ENCODE results near the gene ASXL2.
"Not testable (repeated sequence)": the region's sequence is repeated elsewhere in the genome, so short reads cannot be mapped to it uniquely, and the experiment has no call there.

The ASXL2 gene

GRCh38 chr2:25736899-25737515, 141.3 kb downstream of the ASXL2 start:
- DNase-seq (ENCODE audit: low read depth in 2 of 2): no peak

DNA sequence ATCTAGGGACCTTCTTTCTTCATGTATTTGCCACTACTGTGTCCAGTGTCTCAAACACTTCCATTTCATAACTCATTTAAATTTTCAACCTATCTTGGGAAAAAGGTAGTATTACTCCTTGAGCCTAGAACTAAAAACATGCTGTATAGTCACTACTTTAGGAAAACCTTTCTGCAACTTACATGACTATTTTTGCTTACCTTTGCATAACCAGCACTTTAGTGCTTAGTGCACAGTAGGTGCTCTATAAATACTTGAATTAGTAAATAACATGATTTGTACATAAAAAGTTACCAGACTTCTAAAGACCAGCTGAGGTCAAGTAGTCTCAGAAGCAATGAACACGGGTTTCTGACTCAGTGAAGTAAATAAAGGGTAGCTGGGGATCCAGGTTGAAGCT, 142.5 kb downstream of the ASXL2 start:
- DNase-seq (ENCODE audit: low read depth in 2 of 2): no peak

GRCh38 chr2:25728559-25728958, 149.7 kb downstream of the ASXL2 start:
- DNase-seq (ENCODE audit: low read depth in 2 of 2): no peak

GRCh38 chr2:25726522-25726921, 151.8 kb downstream of the ASXL2 start:
- no peak for DNase-seq (ENCODE audit: low read depth in 2 of 2)

DNA sequence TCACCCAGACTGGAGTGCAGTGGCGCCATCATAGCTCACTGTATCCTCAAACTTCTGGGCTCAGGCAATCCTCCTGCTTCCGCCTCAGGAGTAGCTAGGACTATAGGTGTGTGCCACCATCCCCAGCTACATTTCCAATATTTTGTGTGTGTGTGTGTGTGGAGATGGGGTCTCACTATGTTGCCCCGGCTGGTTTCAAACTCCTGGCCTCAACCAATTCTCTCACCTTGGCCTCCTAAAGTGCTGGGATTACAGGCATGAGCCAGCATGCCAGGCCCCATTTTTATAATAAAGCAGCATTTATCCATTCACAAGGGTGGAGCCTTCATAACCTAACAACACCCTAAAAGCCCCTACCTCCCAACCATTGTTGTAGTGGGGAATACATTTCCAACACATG, 152.4 kb downstream of the ASXL2 start:
- DNase-seq (ENCODE audit: low read depth in 2 of 2): no peak

DNA sequence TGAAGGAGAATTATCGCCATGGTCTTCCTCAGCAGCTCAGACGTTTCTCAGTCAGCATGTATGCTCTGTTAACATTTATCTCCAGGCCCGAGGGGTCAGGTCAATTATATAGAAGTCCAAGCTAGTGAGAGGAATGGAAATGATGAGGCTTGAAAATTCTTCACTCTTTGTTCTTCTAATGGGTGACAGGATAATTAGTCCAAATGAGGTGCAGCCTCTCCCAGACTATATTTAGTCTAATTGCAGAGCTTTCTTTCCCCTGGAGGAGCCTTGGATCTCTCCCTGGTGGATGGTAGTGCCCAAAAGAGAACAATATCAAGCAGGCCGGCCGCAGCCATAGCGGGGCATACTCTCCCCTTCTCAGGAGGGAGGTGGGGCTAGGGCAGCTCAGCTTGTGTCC, 153.5 kb downstream of the ASXL2 start:
- no peak for DNase-seq (ENCODE audit: low read depth in 2 of 2)

- no peak for DNase-seq (ENCODE audit: low read depth in 2 of 2)
These were observed 156.1 kb downstream of the ASXL2 start for GRCh38 chr2:25722224-25722623.

- DNase-seq (ENCODE audit: low read depth in 2 of 2): no peak
These were observed 157.7 kb downstream of the ASXL2 start for GRCh38 chr2:25720575-25720974.

- no peak for DNase-seq (ENCODE audit: low read depth in 2 of 2)
These were observed 163.5 kb downstream of the ASXL2 start for GRCh38 chr2:25714740-25715139.

GRCh38 chr2:25712455-25712854, 165.8 kb downstream of the ASXL2 start:
- DNase-seq (ENCODE audit: low read depth in 2 of 2): no peak

DNA sequence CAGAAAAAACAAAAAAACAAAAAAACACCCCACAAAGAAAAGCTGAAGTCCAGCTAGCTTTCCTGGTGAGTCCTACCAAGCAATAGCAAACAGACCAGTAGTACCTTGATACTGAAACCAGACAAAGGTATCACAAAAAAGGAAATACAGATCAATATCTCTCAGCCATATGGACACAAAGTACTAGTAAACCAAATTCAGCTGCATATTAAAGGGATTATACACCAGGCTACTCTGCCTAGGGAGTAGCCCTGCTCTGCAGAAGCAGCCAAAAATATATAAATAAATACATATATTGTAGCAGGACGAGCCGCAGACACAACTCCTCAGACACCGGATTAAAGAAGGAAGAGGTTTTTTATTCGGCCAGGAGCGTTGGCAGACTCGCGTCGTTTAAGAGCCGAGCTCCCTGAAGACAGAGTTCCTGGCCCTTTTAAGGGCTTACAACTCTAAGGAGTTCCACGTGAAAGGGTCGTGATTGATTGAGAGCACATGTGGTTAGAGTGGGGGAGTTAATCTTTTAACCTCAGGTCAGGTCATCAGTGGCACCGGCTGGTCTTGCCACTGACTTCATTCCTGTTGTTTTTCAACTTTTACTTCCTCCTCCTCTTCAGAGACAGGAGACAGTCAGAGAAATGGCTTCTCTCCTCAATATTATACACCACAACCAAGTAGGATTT, 166.5 kb downstream of the ASXL2 start:
- DNase-seq (ENCODE audit: low read depth in 2 of 2): no peak

- DNase-seq (ENCODE audit: low read depth in 2 of 2): no peak
These were observed 167.5 kb downstream of the ASXL2 start for GRCh38 chr2:25710750-25711149.

GRCh38 chr2:25709349-25709748, 168.9 kb downstream of the ASXL2 start:
- DNase-seq (ENCODE audit: low read depth in 2 of 2): no peak

- no peak for DNase-seq (ENCODE audit: low read depth in 2 of 2)
These were observed 170.2 kb downstream of the ASXL2 start for GRCh38 chr2:25707927-25708590.

GRCh38 chr2:25705575-25705974, 172.7 kb downstream of the ASXL2 start:
- not testable (repeated sequence) for DNase-seq (ENCODE audit: low read depth in 2 of 2)

DNA sequence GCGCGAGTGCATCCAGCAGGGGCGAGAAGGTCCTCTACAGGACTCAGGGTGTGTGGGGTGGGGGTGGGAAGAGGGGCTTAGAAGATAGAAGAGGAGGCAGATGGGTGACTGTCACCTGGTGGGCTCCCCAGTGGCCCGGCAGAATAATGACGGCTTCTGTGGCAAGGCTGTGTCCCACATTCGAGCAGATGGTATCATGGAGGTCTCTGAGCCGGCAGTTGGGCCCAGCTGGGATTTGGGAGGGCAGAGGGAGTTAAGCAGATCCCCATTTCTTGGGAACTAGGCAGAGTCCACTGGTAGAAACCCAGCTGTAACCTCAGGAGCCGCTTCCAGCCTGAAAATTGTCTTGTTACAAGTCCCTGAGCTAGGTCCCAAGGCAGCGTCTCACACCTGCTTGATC, 176.5 kb downstream of the ASXL2 start:
- DNase-seq (ENCODE audit: low read depth in 2 of 2): no peak

- no peak for DNase-seq (ENCODE audit: low read depth in 2 of 2)
These were observed 178.0 kb downstream of the ASXL2 start for GRCh38 chr2:25700221-25700660.

DNA sequence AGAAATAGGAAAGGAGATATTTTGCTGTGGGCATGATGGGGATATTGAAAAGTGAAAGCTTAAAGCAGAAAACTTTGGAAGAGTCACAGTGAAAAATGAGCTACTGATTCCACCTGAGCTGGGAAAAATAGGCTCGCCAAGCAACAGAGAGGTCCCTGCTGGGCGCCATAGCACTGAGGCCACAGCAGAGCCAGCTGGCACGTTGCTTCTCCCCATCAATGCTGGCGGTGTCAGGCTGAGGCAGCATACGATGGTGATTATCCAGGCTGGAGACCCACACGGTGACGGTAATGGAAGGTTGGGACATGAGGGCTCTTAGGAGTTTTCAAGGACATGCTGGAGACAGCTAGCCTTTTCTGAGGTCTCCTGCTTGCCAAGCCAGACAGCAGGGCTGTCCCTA, 179.1 kb downstream of the ASXL2 start:
- no peak for DNase-seq (ENCODE audit: low read depth in 2 of 2)

DNA sequence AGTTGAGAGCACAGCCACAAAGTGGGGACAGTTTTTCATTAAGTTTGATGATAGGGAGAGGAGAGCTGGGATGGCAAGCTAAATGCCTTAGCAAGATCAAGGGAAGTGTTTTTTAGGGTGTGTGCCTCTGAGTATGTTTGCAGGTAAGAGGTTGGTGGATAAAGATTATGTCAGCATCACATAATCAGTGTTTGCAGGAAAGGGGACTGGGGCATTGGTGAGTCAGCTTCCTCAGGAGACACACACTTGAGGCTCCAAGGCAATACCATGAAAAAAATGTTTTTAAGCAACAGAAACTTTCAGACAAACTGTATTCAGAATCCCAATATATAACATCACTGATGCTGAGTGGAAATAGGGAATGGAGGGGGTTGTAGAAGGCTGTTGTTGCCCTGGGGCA, 179.5 kb downstream of the ASXL2 start:
- DNase-seq (ENCODE audit: low read depth in 2 of 2): no peak

DNA sequence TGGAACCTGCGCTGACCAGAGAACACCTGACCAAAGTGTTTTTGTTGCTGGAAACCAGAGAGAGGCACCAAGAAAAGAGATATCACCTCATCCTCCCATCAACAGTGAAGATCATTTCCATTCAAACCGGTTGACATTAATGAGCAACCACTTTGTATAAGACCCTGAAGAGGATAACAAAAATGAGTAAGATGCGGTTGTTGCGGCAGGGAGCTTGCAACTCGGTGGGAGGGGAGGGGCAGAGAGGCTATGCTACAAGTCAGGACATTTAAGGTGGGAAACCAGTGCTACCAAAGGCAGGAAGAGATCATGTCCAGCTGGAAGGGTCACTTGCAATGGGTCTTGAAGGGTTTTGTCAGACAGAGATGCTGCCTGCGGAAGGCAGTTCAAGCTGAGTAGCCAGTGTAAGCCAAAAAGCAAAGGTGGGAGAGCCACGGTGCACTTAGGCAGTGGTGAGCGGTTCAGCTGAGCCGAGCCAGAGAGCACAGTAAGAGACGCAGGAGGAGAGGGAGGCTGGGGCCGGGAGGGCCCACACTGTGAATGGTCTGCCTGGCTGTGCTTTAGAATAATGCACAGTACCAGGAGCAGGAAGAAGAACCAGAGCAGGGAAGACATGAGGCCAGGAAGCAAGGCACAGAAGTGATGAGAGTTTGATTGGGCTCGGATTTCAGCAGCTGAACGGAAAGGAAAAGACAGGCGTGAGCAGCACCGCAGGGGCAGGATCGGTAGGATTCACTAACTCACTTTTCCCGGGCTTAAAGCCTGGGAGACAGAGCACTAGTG, 180.5 kb downstream of the ASXL2 start:
- no peak for DNase-seq (ENCODE audit: low read depth in 2 of 2)

GRCh38 chr2:25692737-25693445, 185.4 kb downstream of the ASXL2 start:
- no peak for DNase-seq (ENCODE audit: low read depth in 2 of 2)

DNA sequence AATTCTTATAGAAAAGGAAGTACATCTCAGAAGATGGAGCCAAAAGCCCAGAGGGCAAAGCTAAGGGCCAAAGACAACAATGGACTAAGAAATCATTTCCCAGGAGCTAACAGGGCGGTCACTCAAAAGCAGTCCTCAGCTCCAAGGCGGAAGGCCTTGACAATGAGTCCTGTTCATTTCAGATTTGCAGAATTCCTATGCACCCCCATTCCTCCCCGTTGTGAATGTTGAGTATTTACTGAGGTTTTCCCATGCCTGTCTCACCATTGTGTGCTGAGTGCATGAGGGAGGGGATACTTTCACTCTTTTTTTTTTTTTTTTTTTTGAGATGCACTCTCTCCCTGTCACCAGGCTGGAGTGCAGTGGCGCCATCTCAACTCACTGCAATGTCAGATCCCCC, 186.1 kb downstream of the ASXL2 start:
- DNase-seq (ENCODE audit: low read depth in 2 of 2): no peak

All from activated CD4-positive, alpha-beta T cell treated with anti-CD3 and anti-CD28 coated beads for 24 hours (primary cell).